Erythroblast (primary cell): ENCODE measurements around the gene TLL2.

Experiments
- GATA1 ChIP-seq: IDR thresholded peaks from 2 replicates; pipeline ENCODE4 v1.6.1; 2011; ENCODE audit warnings: low read depth, mild to moderate bottlenecking, control low read depth, low read length, moderate library complexity
- POLR2A ChIP-seq: IDR thresholded peaks from 2 replicates; pipeline ENCODE4 v1.6.1; 2011; ENCODE audit warnings: mild to moderate bottlenecking, low read length

DNA sequence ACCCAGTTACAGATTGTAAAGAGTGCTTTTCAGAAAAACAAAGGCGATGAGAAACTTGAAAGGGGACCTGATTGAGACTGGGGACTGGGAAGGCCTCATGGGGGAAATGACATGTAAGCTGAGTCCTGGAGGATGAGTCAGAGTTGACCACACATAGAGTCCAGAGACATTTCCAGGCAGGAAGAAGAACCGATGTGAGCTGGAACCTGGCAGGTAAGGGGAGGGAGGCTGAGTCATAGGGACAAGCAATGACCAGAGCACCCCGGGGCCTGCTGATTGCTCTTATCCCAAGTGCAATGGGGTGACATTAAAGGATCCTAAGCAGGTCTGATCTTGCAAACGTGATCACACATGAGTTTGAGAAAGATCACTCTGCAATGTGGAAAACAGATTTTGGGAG, 11.7 kb downstream of the TLL2 start:
- TF ChIP-seq POLR2A (no peak), GATA1 (no peak)
